GM19193 (cell line): Measurements from ENCODE around the gene NKX2-3.

ENCODE experiments used
- POLR2A ChIP-seq: IDR thresholded peaks from 4 replicates; pipeline ENCODE4 v1.6.1; 2011; ENCODE audit not compliant: insufficient read depth, insufficient read length; ENCODE audit errors: extremely low read depth

The NKX2-3 gene

GRCh38 chr10:99522470-99523250, 10.1 kb upstream of the NKX2-3 start:
- no peak for TF ChIP-seq POLR2A

GRCh38 chr10:99523251-99523773, 9.4 kb upstream of the NKX2-3 start:
- no peak for TF ChIP-seq POLR2A

DNA sequence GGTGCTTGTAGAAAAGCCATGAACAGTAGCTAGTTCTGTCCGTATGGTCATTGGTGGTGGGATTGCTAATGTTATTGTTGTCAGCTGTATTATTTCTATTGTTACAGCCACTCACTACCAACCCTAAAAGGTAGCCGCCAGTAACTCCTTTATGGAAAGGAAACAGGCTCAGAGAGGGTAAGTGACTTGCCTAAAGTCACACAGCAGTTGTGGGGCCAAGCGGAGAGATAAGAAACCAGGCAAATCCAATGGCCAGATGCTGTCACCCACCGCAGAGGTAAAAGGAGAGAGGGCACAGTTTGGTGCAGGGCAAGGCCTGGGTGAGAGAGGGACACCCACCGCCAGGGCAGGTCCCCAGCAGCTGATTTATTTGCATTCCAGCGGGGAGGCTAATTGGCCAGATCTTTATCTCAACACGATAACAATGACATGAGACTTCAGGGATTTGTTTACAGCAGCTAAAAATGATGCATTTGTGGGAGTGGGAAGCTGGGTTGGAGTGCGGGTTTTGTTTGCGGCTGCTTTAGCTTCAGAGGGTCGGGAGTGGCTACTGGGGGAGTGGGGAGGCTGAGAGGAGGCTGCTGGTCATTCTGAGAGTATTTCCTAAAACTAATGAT, 8.6 kb upstream of the NKX2-3 start:
- TF ChIP-seq POLR2A, result no peak

DNA sequence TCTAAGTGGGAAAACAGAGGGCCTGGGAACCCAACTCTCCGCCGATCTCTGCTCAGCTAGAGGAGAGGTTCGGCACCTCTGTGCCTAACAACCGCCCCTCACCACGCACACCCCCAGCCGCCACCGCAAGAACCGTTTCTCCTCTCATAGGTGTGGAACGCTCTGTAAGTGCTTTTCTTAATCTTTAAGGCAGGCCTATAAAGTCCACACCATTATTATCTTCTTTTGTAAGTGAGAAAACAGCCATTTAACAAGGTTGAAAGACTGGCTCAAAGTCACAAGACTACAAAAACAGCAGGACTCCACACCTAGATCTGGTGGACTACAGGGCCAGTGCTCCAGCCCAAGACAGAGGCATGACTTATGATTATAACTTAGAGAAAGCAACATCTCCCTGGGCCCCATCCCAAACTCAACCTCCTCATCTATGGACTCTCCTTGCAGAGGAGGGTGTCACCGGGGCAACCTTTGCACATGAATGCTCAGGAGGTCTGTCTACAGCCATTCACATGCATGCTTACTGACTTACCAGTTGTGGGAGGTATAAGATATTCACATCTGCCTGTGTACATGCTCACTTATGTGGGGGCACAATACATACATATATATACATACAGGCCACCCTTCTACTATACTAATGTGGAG, 7.9 kb upstream of the NKX2-3 start:
- no peak for TF ChIP-seq POLR2A

DNA sequence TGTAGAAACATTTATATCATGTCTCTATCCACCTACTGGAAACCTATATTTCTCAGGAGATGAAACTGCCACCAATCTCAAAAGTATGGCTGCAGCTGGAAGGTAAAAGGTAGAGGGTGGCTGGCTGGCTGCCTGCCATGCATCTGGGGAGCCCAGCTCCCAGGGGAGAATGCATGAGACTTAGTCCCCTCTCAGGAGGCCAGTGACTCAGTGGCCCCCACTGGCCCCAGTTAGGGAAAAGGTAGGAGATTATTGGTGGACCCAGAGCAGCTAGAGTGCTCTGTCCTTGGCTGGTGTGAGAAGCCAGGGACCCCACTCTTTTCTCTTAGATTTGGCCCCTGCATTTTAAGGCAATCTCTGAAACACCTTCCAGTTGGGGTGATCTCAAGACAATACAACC, 6.8 kb upstream of the NKX2-3 start:
- no peak for TF ChIP-seq POLR2A

GRCh38 chr10:99526861-99527504, 5.8 kb upstream of the NKX2-3 start:
- no peak for TF ChIP-seq POLR2A

DNA sequence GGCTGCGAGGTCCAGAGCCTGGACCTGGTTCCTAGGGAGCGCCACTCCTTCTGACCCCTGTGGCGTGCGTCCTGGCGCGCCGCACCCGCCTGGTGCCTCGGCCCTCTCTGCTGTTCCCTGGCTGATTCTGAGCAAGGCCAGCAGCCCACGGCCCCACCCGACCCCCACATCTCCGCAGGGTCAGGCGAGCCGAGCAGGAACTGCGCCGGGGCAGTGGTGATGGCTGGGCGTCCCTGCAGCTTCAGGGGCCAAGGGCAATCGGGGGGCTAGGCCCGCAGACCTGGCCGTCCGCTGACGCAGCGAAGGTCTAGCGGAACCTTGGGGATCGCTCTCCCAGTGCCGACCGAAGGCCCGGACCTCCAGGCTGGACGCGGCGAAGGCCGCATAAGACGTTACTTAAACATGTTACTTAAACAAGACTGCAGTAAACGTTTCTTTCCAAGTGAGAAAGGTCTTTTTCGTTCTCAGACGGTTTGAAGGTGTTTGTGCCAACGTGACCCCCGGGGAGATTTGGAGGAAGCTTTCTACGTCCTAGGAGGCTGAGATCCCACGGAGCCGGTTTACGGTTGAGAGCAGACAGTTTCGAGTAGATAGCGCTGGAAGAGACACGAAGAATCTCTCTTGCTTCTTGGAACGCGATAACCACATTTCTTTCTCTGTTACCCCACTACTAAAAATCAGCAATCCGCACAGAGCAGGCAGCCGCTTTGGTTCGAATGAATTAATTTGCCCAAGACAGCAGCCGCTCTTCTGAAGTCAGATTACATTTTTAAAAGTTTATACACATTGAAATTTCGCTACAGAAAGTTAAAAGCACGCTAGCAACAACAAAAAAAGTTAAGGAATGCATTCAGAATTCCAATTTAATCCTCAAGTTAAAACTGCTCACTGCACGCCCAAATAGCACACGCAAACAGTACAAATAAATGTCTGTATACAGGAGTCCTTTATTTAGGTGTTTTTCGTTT, 4.9 kb upstream of the NKX2-3 start:
- TF ChIP-seq POLR2A, result no peak

- no peak for TF ChIP-seq POLR2A
Measured at GRCh38 chr10:99528494-99529441, 4.0 kb upstream of the NKX2-3 start.

DNA sequence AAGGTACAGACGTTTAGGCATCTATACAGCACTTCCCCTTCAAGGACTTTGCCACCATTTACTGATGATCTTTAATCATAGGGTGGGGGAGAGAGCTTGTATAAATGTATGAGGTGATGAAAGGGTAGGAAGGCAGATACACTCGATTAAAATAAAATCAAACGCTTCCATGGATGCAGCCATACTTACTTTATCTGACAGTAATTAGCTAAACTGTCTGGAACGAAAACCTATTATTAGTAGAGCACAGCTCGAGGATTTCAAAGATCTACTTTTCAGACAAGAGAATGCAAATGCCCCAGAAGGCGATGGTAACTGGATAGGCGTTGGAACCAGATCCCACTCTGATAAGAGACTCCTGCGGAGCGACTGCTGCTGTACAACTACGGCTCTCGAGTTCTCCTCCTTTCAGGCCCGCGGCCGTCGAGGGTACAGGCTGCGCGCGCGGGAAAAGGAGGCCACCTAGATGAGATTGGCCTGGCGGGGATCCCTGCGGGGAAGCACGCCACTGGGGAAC, 3.1 kb upstream of the NKX2-3 start:
- TF ChIP-seq POLR2A, result no peak

- no peak for TF ChIP-seq POLR2A
Measured at GRCh38 chr10:99530108-99531025, 2.4 kb upstream of the NKX2-3 start.

DNA sequence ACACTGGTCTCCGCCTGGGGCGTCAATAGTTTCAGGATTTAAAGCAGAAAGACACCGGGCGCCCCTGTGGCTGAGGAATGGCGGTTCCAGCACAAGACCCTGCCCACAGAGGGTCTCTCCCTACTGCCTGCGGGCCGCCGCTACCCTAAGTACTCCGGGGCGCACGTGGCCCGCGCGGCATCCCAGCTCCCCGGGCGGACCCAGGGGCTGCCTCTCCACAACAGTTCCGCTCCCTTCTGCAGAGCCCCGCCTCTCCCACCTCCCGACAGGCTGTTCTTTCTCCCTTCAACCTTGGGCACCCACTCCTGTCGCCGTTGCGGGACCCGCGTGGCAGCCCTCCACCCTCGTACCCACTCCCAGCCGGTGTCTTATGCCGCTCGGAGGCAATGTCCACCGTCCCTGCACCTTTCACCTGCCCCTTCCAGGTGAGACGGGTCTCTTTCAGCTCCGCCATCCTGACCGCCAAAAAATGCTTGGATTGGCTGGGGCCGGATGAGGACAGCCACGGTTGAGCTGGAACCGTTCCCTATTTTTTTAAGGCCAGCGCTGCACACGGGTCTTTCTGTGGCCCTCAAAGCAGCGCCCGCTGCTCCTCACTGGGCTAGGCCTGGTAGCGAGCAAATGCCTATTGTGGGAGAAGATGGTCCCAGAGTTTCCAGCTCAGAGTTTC, 1.6 kb upstream of the NKX2-3 start:
- no peak for TF ChIP-seq POLR2A
